ENCODE results near the gene SIGMAR1. TPM values are rescaled to one million over a fixed set of nuclear protein-coding genes. Genes with fewer than 3 reads are reported as not detected.

Gene SIGMAR1
- total and polyA plus RNA-seq, 2 of the 8 experiments (the other 6 are each of a cell fraction or from before 2014, with no cell fraction given) = 84.2 to 134 TPM

- TF ChIP-seq TEAD4 (IDR thresholded peaks at IDR 0.05; ENCODE audit: low read depth, low read length) (peak; percentile 31), TAF7 (optimal IDR thresholded peaks at IDR 0.05; ENCODE audit: borderline replicate concordance, low read depth, low read length) (peak; percentile 43)
These were observed 26.9 kb upstream of the SIGMAR1 start (continued) for GRCh38 chr9:34664281-34665066.
